Measurements from ENCODE around the gene UCHL3.

DNA sequence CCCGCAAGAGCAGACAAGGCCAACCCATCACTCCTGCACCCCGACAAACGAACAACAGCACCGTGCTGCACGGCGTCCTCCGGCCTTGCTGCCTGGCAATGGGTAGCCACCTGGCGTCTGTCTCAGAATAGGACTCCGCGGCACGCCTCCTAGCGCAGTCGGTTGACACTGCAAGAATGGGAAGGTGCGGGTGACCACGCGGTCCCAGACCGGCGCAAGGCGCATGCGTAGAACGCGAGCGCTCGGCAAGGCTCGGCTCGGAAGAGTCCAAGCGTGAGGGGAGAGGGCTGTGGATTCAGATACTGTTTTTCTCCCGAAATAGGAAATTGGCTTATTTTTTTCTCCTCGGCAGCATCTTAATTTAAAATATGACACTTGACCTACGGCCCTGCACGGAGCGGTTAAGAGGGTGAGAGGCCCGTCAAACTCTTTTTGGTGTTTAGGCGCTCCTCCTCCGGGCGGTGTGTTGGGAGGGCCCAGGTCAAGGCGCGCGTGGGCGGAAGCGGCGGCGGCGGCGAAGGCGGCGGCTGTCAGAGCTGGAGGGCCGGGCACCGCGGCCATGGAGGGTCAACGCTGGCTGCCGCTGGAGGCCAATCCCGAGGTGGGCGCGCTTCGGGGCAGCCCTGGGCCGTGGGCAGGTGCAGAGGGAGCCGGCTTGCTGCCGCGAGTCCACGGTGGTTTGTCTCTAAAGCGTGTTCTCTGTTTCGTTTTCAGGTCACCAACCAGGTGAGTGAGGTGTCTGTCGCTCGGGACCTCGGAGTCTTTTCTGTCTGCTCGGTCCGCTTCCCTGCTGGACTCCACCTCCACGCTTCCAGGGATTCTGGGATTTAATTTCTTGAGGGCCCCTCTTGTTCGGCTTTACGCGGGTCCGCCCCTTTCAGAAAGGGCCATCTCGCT lies at the start of gene UCHL3:
- TF ChIP-seq POLR2A (IDR thresholded peaks at IDR 0.05), result peak in 1 of 2 donors; percentile 68
- TF ChIP-seq, protein P1, sequence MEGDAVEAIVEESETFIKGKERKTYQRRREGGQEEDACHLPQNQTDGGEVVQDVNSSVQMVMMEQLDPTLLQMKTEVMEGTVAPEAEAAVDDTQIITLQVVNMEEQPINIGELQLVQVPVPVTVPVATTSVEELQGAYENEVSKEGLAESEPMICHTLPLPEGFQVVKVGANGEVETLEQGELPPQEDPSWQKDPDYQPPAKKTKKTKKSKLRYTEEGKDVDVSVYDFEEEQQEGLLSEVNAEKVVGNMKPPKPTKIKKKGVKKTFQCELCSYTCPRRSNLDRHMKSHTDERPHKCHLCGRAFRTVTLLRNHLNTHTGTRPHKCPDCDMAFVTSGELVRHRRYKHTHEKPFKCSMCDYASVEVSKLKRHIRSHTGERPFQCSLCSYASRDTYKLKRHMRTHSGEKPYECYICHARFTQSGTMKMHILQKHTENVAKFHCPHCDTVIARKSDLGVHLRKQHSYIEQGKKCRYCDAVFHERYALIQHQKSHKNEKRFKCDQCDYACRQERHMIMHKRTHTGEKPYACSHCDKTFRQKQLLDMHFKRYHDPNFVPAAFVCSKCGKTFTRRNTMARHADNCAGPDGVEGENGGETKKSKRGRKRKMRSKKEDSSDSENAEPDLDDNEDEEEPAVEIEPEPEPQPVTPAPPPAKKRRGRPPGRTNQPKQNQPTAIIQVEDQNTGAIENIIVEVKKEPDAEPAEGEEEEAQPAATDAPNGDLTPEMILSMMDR (IDR thresholded peaks at IDR 0.05), result peak; percentile 74 to 99 (median 87)
